Lower leg skin (tissue), 3 donors: ENCODE measurements around the gene PAGE5.

ENCODE experiments used
- CTCF ChIP-seq, 3 donors: fragments of 450-650 bp; IDR thresholded peaks; one replicate each; pipeline ENCODE4 v1.5.1; 2016; ENCODE audit warnings: antibody characterized with exemption in 3 of 3, mild to moderate bottlenecking in 3 of 3, moderate library complexity in 2 of 3
- POLR2A ChIP-seq, 2 donors: fragments of 450-650 bp; IDR thresholded peaks; one replicate each; pipeline ENCODE4 v1.6.1; 2016 to 2017; ENCODE audit warnings: antibody characterized with exemption in 2 of 2, mild to moderate bottlenecking in 1 of 2, moderate library complexity in 1 of 2

GRCh38 chrX:55206162-55206941 lies 13.8 kb upstream of the PAGE5 start:
- TF ChIP-seq CTCF (IDR thresholded peaks at IDR 0.05) (no peak), POLR2A (IDR thresholded peaks at IDR 0.05) (no peak)
